ENCODE results near the gene CPE. TPM values are rescaled to one million over a fixed set of nuclear protein-coding genes. Genes with fewer than 3 reads are reported as not detected.

Gene CPE
- polyA plus RNA-seq, 1 donor (not counting 4 experiments of a cell fraction or from before 2014, with no cell fraction given), result 1.9 TPM

GRCh38 chr4:165393704-165394103 is 14.9 kb downstream of the CPE start:
- dilution Hi-C loops (cut with MboI; ENCODE audit: extremely low pct_ligation_motif_present, low sequenced_read_pairs), result no loop called here
- Histone ChIP-seq H3K36me3 (ENCODE audit: control insufficient read depth in 2 of 2, extremely low read depth in 1 of 2, insufficient read depth in 2 of 2, low read length in 2 of 2) (no peaks in the 10 kb centered on the region), H3K4me1 (ENCODE audit: control insufficient read depth, extremely low read depth, insufficient read depth, low read length) (no peaks in the 10 kb centered on the region), H3K27ac (ENCODE audit: control insufficient read depth, insufficient read depth, low read length) (no peak overlapping the region), H3K27me3 (ENCODE audit: control insufficient read depth, extremely low read depth, insufficient read depth, low read length) (no peaks in the 10 kb centered on the region), H4K20me1 (ENCODE audit: control insufficient read depth, extremely low read depth, insufficient read depth, low read length) (no peaks in the 10 kb centered on the region), H3K4me3 (ENCODE audit: control insufficient read depth in 2 of 3, extremely low read depth in 1 of 3, insufficient read depth in 2 of 3, low read depth in 1 of 3, low read length in 3 of 3) (no peak overlapping the region), H3K79me2 (ENCODE audit: control insufficient read depth, insufficient read depth, low read length) (no peaks in the 10 kb centered on the region), H3K9me1 (ENCODE audit: control insufficient read depth, extremely low read depth, insufficient read depth, low read length) (no peaks in the 10 kb centered on the region), H3K9ac (ENCODE audit: control insufficient read depth, extremely low read depth, insufficient read depth, low read length) (no peak overlapping the region), H2AFZ (ENCODE audit: control insufficient read depth, low read length) (no peak overlapping the region), H3K4me2 (ENCODE audit: control insufficient read depth, extremely low read depth, insufficient read depth, low read depth, low read length) (no peak overlapping the region), H3K9me3 (ENCODE audit: control insufficient read depth, low read depth, low read length) (no peaks in the 10 kb centered on the region)
- TF ChIP-seq, protein P1, sequence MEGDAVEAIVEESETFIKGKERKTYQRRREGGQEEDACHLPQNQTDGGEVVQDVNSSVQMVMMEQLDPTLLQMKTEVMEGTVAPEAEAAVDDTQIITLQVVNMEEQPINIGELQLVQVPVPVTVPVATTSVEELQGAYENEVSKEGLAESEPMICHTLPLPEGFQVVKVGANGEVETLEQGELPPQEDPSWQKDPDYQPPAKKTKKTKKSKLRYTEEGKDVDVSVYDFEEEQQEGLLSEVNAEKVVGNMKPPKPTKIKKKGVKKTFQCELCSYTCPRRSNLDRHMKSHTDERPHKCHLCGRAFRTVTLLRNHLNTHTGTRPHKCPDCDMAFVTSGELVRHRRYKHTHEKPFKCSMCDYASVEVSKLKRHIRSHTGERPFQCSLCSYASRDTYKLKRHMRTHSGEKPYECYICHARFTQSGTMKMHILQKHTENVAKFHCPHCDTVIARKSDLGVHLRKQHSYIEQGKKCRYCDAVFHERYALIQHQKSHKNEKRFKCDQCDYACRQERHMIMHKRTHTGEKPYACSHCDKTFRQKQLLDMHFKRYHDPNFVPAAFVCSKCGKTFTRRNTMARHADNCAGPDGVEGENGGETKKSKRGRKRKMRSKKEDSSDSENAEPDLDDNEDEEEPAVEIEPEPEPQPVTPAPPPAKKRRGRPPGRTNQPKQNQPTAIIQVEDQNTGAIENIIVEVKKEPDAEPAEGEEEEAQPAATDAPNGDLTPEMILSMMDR (optimal IDR thresholded peaks at IDR 0.05 in 1 of 3, IDR thresholded peaks at IDR 0.05 in 1 of 3, conservative IDR thresholded peaks at IDR 0.05 in 1 of 3; ENCODE audit: extremely low read depth in 1 of 3, insufficient read depth in 2 of 3, low read length in 3 of 3), result no peak
- no peak for TF ChIP-seq EZH2 (IDR thresholded peaks at IDR 0.05; ENCODE audit: low read length)
- no peak for FAIRE-seq
- no peak for DNase-seq (ENCODE audit: low read depth, low spot score)

- Histone ChIP-seq H3K9ac (ENCODE audit: control insufficient read depth, extremely low read depth, insufficient read depth, low read length) (no peak overlapping the region), H3K4me1 (ENCODE audit: control insufficient read depth, extremely low read depth, insufficient read depth, low read length) (no peaks in the 10 kb centered on the region), H2AFZ (ENCODE audit: control insufficient read depth, low read length) (no peak overlapping the region), H3K9me1 (ENCODE audit: control insufficient read depth, extremely low read depth, insufficient read depth, low read length) (no peaks in the 10 kb centered on the region), H3K79me2 (ENCODE audit: control insufficient read depth, insufficient read depth, low read length) (no peaks in the 10 kb centered on the region), H3K27ac (ENCODE audit: control insufficient read depth, insufficient read depth, low read length) (no peak overlapping the region), H3K27me3 (ENCODE audit: control insufficient read depth, extremely low read depth, insufficient read depth, low read length) (no peaks in the 10 kb centered on the region), H3K4me2 (ENCODE audit: control insufficient read depth, extremely low read depth, insufficient read depth, low read depth, low read length) (no peak overlapping the region), H3K36me3 (ENCODE audit: control insufficient read depth in 2 of 2, extremely low read depth in 1 of 2, insufficient read depth in 2 of 2, low read length in 2 of 2) (no peaks in the 10 kb centered on the region), H3K4me3 (ENCODE audit: control insufficient read depth in 2 of 3, extremely low read depth in 1 of 3, insufficient read depth in 2 of 3, low read depth in 1 of 3, low read length in 3 of 3) (no peak overlapping the region), H4K20me1 (ENCODE audit: control insufficient read depth, extremely low read depth, insufficient read depth, low read length) (no peaks in the 10 kb centered on the region), H3K9me3 (ENCODE audit: control insufficient read depth, low read depth, low read length) (no peaks in the 10 kb centered on the region)
- no peak for TF ChIP-seq EZH2 (IDR thresholded peaks at IDR 0.05; ENCODE audit: low read length)
- TF ChIP-seq, protein P1 (optimal IDR thresholded peaks at IDR 0.05 in 1 of 3, IDR thresholded peaks at IDR 0.05 in 1 of 3, conservative IDR thresholded peaks at IDR 0.05 in 1 of 3; ENCODE audit: extremely low read depth in 1 of 3, insufficient read depth in 2 of 3, low read length in 3 of 3), result no peak
- DNase-seq (ENCODE audit: low read depth, low spot score) (no peak), FAIRE-seq (no peak)
- dilution Hi-C loops (cut with MboI; ENCODE audit: extremely low pct_ligation_motif_present, low sequenced_read_pairs), result no loop called here
Observed at GRCh38 chr4:165394275-165394674, 15.5 kb downstream of the CPE start.

All from keratinocyte (primary cell).